Stimulated activated CD8-positive, alpha-beta memory T cell treated with anti-CD3 and anti-CD28 coated beads, Interleukin-4, amount 100 ng/mL, for 1 hour (primary cell): ENCODE data around the gene GLTP.
A peak's percentile ranks its signal among the peaks of the same experiment; 100 is the strongest.
"Not testable (repeated sequence)": the region's sequence is repeated elsewhere in the genome, so short reads cannot be mapped to it uniquely, and the experiment has no call there.

Experiments used
- DNase-seq, 2 donors: peaks; one replicate each; pipeline ENCODE4 v3.0.0-alpha.2; 2020; ENCODE audit warnings: low read depth in 2 of 2, low spot score in 1 of 2

Gene GLTP

GRCh38 chr12:109880043-109880931, at the start of gene GLTP:
Gene GLTP (minus strand): TSS chr12:109880541. CDS start chr12:109880374, 167 bp downstream.
- DNase-seq = peak; percentile 53 to 78

GRCh38 chr12:109929326-109929725, 49.0 kb upstream of the GLTP start:
- not testable (repeated sequence) for DNase-seq

- DNase-seq = no peak
These were observed 47.8 kb upstream of the GLTP start for GRCh38 chr12:109928058-109928656.

- no peak for DNase-seq
These were observed 47.3 kb upstream of the GLTP start for GRCh38 chr12:109927622-109928021.

GRCh38 chr12:109926488-109927210, 46.3 kb upstream of the GLTP start:
- DNase-seq = no peak

GRCh38 chr12:109926016-109926415, 45.7 kb upstream of the GLTP start:
- DNase-seq = no peak

GRCh38 chr12:109925185-109925840, 45.0 kb upstream of the GLTP start:
- DNase-seq = no peak

- DNase-seq = no peak
These were observed 43.3 kb upstream of the GLTP start for GRCh38 chr12:109923481-109924245.

GRCh38 chr12:109923038-109923437, 42.7 kb upstream of the GLTP start:
- DNase-seq = no peak

GRCh38 chr12:109921982-109922381, 41.6 kb upstream of the GLTP start:
- no peak for DNase-seq

- no peak for DNase-seq
These were observed 40.0 kb upstream of the GLTP start for GRCh38 chr12:109920261-109920780.

- DNase-seq = no peak
These were observed 39.1 kb upstream of the GLTP start for GRCh38 chr12:109919456-109919855.

- DNase-seq = no peak
These were observed 35.7 kb upstream of the GLTP start for GRCh38 chr12:109916045-109916444.

- no peak for DNase-seq
These were observed 35.1 kb upstream of the GLTP start for GRCh38 chr12:109915171-109916040.

GRCh38 chr12:109914461-109914860, 34.1 kb upstream of the GLTP start:
- DNase-seq = no peak

- no peak for DNase-seq
These were observed 32.5 kb upstream of the GLTP start for GRCh38 chr12:109912855-109913321.

GRCh38 chr12:109910969-109911348, 30.6 kb upstream of the GLTP start:
- no peak for DNase-seq

GRCh38 chr12:109910254-109910968, 30.1 kb upstream of the GLTP start:
- no peak for DNase-seq

GRCh38 chr12:109905301-109905700, 25.0 kb upstream of the GLTP start:
- no peak for DNase-seq
